OCI-LY1 (cell line): ENCODE data around the gene SIGLEC1.

Experiments
- H2AFZ ChIP-seq: fragments of 200-600 bp; sonication (generic), shearing (Covaris generic); 2 replicates; pipeline ENCODE4 v1.6.0; 2014; ENCODE audit warnings: antibody characterized with exemption, mild to moderate bottlenecking, low read length
- H3F3A ChIP-seq: fragments of 200-600 bp; sonication (generic), shearing (Covaris generic); 2 replicates; pipeline ENCODE4 v1.6.0; 2014; ENCODE audit warnings: mild to moderate bottlenecking, antibody characterized with exemption, low read length, moderate library complexity; ENCODE audit not compliant: insufficient read depth
- H3K27ac ChIP-seq: fragments of 200-600 bp; sonication (generic); 2 replicates; pipeline ENCODE4 v1.5.1; 2014; ENCODE audit warnings: low read length, mixed run types, mild to moderate bottlenecking, low read depth; ENCODE audit not compliant: poor library complexity, severe bottlenecking
- H3K27me3 ChIP-seq: fragments of 200-600 bp; sonication (generic); 2 replicates; pipeline ENCODE4 v1.6.0; 2014; ENCODE audit warnings: antibody characterized with exemption, mild to moderate bottlenecking, low read length, moderate library complexity; ENCODE audit not compliant: insufficient read depth
- H3K36me3 ChIP-seq: fragments of 200-600 bp; sonication (generic); 2 replicates; pipeline ENCODE4 v1.6.1; 2014; ENCODE audit warnings: mild to moderate bottlenecking, antibody characterized with exemption, low read length, moderate library complexity, mixed read lengths; ENCODE audit not compliant: insufficient read depth
- H3K4me1 ChIP-seq: fragments of 200-600 bp; sonication (generic); 2 replicates; pipeline ENCODE4 v1.5.1; 2014; ENCODE audit warnings: mild to moderate bottlenecking, low read length, moderate library complexity; ENCODE audit not compliant: insufficient read depth, severe bottlenecking
- H3K4me2 ChIP-seq: fragments of 200-600 bp; sonication (generic), shearing (Covaris generic); 2 replicates; pipeline ENCODE4 v1.6.1; 2014; ENCODE audit warnings: low read length
- H3K4me3 ChIP-seq: fragments of 200-600 bp; sonication (generic); 2 replicates; pipeline ENCODE4 v1.5.1; 2014; ENCODE audit warnings: low read length, low read depth, mild to moderate bottlenecking, mixed read lengths; ENCODE audit not compliant: poor library complexity, severe bottlenecking
- H3K79me2 ChIP-seq: fragments of 200-600 bp; shearing (Covaris generic); 2 replicates; pipeline ENCODE4 v1.6.1; 2016; ENCODE audit warnings: mixed run types, low read length, mixed read lengths; ENCODE audit not compliant: insufficient read depth
- H3K9ac ChIP-seq: fragments of 200-600 bp; sonication (generic), shearing (Covaris generic); 2 replicates; pipeline ENCODE4 v1.6.1; 2014; ENCODE audit warnings: mild to moderate bottlenecking, low read length, mixed read lengths
- H3K9me2 ChIP-seq: fragments of 200-600 bp; sonication (generic), shearing (Covaris generic); 2 replicates; pipeline ENCODE4 v1.6.1; 2014; ENCODE audit warnings: low read depth, mild to moderate bottlenecking, low read length, mixed read lengths
- H3K9me3 ChIP-seq: fragments of 200-600 bp; shearing (Covaris generic); 2 replicates; pipeline ENCODE4 v1.6.1; 2014; ENCODE audit warnings: low read length, mixed read lengths
- H4K20me1 ChIP-seq: fragments of 200-600 bp; sonication (generic), shearing (Covaris generic); 2 replicates; pipeline ENCODE4 v1.6.0; 2016; ENCODE audit warnings: mild to moderate bottlenecking, low read length; ENCODE audit not compliant: insufficient read depth
- EZH2 ChIP-seq: fragments of 200-600 bp; sonication (generic), shearing (Covaris generic); IDR thresholded peaks from 2 replicates; pipeline ENCODE4 v1.8.0; 2017; ENCODE audit warnings: borderline replicate concordance, mixed run types, mild to moderate bottlenecking, antibody characterized with exemption, low read length, moderate library complexity, mixed read lengths
- TF ChIP-seq, protein P1 (sequence below): fragments of 200-600 bp; sonication (generic), shearing (Covaris generic); IDR thresholded peaks from 2 replicates; pipeline ENCODE4 v1.5.1; 2017; ENCODE audit warnings: mild to moderate bottlenecking, antibody characterized with exemption, low read length, moderate library complexity, mixed read lengths

The SIGLEC1 gene

DNA sequence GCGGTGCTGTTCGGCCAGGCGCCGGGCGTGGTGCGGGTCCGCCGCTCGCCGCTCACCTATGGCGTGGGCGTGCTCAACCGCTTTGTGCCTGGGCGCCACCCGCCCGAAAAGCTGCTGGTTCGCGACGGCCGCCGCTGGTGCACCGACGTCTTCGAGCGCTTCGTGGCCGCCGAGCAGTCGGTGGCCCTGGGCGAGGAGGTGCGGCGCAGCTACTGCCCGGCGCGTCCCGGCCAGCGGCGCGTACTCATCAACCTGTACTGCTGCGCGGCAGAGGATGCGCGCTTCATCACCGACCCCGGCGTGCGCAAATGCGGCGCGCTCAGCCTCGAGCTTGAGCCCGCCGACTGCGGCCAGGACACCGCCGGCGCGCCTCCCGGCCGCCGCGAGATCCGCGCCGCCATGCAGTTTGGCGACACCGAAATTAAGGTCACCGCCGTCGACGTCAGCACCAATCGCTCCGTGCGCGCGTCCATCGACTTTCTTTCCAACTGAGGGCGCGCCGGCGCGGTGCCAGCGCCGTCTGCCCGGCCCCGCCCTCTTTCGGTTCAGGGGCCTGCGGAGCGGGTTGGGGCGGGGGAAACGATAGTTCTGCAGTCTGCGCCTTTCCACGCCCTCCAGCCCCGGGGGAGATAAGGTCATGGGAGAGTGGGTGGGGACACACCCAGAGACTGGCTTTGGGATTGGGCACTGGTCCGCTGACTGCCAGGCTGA, 39.4 kb upstream of the SIGLEC1 start:
- no peak overlapping the region for H3K4me3 ChIP-seq
- peaks cover 8% of the 10 kb centered on the region for H3K36me3 ChIP-seq
- H3K27me3 ChIP-seq = 0 out of 2 replicates have a peak, but pooled peaks cover 1% of the 10 kb centered on the region
- no peaks in the 10 kb centered on the region for H4K20me1 ChIP-seq
- no peaks in the 10 kb centered on the region for H3K79me2 ChIP-seq
- H3K9ac ChIP-seq = no peak overlapping the region
- H3K4me1 ChIP-seq = no peaks in the 10 kb centered on the region
- H3K27ac ChIP-seq = no peak overlapping the region
- no peaks in the 10 kb centered on the region for H3F3A ChIP-seq
- no peak overlapping the region for H2AFZ ChIP-seq
- no peaks in the 10 kb centered on the region for H3K9me3 ChIP-seq
- no peak overlapping the region for H3K4me2 ChIP-seq
- TF ChIP-seq, protein P1, sequence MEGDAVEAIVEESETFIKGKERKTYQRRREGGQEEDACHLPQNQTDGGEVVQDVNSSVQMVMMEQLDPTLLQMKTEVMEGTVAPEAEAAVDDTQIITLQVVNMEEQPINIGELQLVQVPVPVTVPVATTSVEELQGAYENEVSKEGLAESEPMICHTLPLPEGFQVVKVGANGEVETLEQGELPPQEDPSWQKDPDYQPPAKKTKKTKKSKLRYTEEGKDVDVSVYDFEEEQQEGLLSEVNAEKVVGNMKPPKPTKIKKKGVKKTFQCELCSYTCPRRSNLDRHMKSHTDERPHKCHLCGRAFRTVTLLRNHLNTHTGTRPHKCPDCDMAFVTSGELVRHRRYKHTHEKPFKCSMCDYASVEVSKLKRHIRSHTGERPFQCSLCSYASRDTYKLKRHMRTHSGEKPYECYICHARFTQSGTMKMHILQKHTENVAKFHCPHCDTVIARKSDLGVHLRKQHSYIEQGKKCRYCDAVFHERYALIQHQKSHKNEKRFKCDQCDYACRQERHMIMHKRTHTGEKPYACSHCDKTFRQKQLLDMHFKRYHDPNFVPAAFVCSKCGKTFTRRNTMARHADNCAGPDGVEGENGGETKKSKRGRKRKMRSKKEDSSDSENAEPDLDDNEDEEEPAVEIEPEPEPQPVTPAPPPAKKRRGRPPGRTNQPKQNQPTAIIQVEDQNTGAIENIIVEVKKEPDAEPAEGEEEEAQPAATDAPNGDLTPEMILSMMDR = no peak
- TF ChIP-seq EZH2 = no peak
- no peaks in the 10 kb centered on the region for H3K9me2 ChIP-seq

DNA sequence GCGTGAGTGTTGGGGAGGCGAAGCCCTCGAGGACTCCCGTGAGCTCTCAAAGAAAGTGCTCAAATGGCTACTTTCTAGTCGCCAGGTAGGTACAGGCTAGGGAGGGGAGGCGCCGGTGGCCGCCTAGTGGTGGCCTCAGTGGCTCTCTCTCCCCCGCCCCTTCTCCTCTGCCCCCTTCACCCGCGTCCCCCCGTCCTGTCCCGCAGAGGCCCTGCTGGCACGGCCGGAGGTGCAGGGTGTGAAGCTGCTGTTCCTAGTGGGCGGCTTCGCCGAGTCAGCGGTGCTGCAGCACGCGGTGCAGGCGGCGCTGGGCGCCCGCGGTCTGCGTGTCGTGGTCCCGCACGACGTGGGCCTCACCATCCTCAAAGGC, 38.9 kb upstream of the SIGLEC1 start:
- Histone ChIP-seq H3K27ac (no peak overlapping the region), H3K9me2 (no peaks in the 10 kb centered on the region), H3F3A (no peaks in the 10 kb centered on the region), H3K4me1 (no peaks in the 10 kb centered on the region), H3K4me3 (no peak overlapping the region), H3K9me3 (no peaks in the 10 kb centered on the region), H4K20me1 (no peaks in the 10 kb centered on the region), H3K36me3 (peaks cover 8% of the 10 kb centered on the region), H3K79me2 (no peaks in the 10 kb centered on the region), H3K9ac (no peak overlapping the region), H3K27me3 (0 out of 2 replicates have a peak, but pooled peaks cover 4% of the 10 kb centered on the region), H3K4me2 (no peak overlapping the region), H2AFZ (no peak overlapping the region)
- TF ChIP-seq, protein P1 = no peak
- TF ChIP-seq EZH2 = no peak

DNA sequence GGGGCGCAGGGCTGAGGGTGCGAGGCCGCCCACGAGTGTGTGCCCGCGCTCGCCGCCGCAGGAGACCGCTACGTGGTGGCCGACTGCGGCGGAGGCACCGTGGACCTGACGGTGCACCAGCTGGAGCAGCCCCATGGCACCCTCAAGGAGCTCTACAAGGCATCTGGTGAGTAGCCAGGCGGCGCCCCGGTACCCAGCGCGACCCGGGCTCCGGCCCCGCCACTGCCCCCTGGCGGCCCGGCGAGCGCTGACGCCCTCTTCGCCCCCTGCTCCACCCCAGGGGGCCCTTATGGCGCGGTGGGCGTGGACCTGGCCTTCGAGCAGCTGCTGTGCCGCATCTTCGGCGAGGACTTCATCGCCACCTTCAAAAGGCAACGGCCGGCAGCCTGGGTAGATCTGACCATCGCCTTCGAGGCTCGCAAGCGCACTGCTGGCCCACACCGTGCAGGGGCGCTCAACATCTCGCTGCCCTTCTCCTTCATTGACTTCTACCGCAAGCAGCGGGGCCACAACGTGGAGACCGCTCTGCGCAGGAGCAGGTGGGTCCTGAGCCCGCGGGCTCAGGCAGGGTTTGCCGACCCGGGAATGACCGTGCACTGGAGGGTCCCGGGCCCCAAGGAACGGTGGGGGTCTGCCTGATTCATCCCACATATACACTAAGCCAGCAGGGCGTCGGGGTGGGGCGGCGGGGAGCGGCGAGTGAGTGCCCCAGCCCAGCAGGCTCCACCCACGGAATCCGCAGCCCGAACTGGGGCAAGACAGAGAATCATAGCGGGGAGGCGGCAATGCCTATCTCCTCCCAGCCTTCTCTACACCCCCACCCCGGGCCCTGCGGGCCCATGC, 37.5 kb upstream of the SIGLEC1 start:
- H3K4me1 ChIP-seq = no peaks in the 10 kb centered on the region
- H3K9me2 ChIP-seq = no peaks in the 10 kb centered on the region
- H3K79me2 ChIP-seq = no peaks in the 10 kb centered on the region
- no peaks in the 10 kb centered on the region for H3K9me3 ChIP-seq
- TF ChIP-seq, protein P1 = peak; percentile 61
- TF ChIP-seq EZH2 = no peak
- H3K4me2 ChIP-seq = no peak overlapping the region
- H3F3A ChIP-seq = no peaks in the 10 kb centered on the region
- no peak overlapping the region for H3K4me3 ChIP-seq
- 0 out of 2 replicates have a peak, but pooled peaks cover 4% of the 10 kb centered on the region for H3K27me3 ChIP-seq
- H3K9ac ChIP-seq = no peak overlapping the region
- no peaks in the 10 kb centered on the region; the same call in 1 of the 2 replicates for H3K36me3 ChIP-seq
- no peak overlapping the region for H2AFZ ChIP-seq
- H4K20me1 ChIP-seq = no peaks in the 10 kb centered on the region
- H3K27ac ChIP-seq = no peak overlapping the region
